ENCODE measurements around the gene TMEM192. TPM values are rescaled to one million over a fixed set of nuclear protein-coding genes. Genes with fewer than 3 reads are reported as not detected.
"Not testable (repeated sequence)": the region's sequence is repeated elsewhere in the genome, so short reads cannot be mapped to it uniquely, and the experiment has no call there.

The TMEM192 gene
- total RNA-seq, 1 experiment from 2014 or later, result 19.4 TPM

DNA sequence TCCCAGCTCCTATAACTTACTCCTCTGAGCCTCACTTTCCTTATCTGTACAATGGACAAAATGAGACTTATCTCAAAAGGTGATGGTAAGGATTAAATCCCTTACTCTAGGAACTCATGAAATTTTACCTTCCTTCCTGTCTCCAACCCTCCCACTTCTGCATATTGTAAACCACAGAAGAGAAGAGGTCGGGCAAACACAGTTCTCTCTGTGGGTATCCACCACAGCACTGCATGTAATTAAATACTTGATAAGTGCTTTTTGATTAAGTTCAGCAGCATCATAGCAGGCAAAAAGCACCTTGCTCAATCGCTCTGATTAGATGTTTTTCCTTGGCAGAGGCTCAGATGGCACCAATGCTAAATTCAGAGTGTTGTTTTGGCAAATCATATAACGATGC lies 17.3 kb upstream of the TMEM192 start:
- no peaks in the 10 kb centered on the region for H3K9me3 ChIP-seq
- Mint-ChIP-seq H3K27ac (ENCODE audit: unreplicated experiment) (no peak overlapping the region), H3K27me3 (ENCODE audit: insufficient read depth, unreplicated experiment) (peaks cover 14% of the 10 kb centered on the region), H3K36me3 (ENCODE audit: insufficient read depth, unreplicated experiment) (no peaks in the 10 kb centered on the region), H3K4me1 (ENCODE audit: low read depth, unreplicated experiment) (peaks cover 14% of the 10 kb centered on the region), H3K4me3 (ENCODE audit: unreplicated experiment) (no peak overlapping the region), H3K9me3 (ENCODE audit: unreplicated experiment) (no peaks in the 10 kb centered on the region)
- no peak overlapping the region for H3K4me3 ChIP-seq (ENCODE audit: low read depth, low read length)
- H3K4me1 ChIP-seq, result no peaks in the 10 kb centered on the region
- ChIA-PET CTCF (interaction anchor here (2.1 kb wide), 1 partner anchor 215 kb away, joined by 11 read pairs; no protein-coding TSS in a partner anchor), POLR2A (no interaction called here)
- no TSS peak for BruUV-seq (replicated peaks)
- TF ChIP-seq, protein P1, sequence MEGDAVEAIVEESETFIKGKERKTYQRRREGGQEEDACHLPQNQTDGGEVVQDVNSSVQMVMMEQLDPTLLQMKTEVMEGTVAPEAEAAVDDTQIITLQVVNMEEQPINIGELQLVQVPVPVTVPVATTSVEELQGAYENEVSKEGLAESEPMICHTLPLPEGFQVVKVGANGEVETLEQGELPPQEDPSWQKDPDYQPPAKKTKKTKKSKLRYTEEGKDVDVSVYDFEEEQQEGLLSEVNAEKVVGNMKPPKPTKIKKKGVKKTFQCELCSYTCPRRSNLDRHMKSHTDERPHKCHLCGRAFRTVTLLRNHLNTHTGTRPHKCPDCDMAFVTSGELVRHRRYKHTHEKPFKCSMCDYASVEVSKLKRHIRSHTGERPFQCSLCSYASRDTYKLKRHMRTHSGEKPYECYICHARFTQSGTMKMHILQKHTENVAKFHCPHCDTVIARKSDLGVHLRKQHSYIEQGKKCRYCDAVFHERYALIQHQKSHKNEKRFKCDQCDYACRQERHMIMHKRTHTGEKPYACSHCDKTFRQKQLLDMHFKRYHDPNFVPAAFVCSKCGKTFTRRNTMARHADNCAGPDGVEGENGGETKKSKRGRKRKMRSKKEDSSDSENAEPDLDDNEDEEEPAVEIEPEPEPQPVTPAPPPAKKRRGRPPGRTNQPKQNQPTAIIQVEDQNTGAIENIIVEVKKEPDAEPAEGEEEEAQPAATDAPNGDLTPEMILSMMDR (IDR thresholded peaks at IDR 0.05; ENCODE audit: insufficient read depth in 1 of 2, low read depth in 1 of 2, low read length in 1 of 2, severe bottlenecking in 1 of 2, unreplicated experiment in 1 of 2), result no peak
- intact Hi-C loops (cut with micrococcal nuclease; ENCODE audit: unreplicated experiment), result no loop called here
- DNase-seq, result no peak
- no peaks in the 10 kb centered on the region for H3K27me3 ChIP-seq (replicated peaks; ENCODE audit: control insufficient read depth, insufficient read depth, low read length)
- H3K36me3 ChIP-seq (ENCODE audit: control insufficient read depth, insufficient read depth, low read length), result no peaks in the 10 kb centered on the region

DNA sequence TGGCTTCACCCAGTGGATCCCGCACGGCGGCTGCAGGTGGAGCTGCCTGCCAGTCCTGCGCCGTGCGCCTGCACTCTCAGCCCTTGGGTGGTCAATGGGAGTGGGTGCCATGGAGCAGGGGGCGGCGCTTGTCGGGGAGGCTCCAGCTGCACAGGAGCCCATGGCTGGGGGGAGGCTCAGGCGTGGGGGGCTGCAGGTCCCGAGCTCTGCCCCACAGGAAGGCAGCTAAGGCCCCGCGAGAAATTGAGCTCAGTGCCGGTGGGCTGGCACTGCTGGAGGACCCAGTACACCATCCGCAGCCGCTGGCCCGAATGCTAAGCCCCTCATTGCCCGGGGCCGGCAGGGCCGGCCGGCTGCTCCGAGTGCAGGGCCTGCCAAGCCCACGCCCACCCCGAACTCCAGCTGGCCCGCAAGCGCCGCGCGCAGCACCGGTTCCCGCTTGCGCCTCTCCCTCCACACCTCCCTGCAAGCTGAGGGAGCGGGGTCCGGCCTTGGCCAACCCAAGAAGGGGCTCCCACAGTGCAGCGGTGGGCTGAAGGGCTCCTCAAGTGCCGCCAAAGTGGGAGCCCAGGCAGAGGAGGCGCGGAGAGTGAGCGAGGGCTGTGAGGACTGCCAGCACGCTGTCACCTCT lies 13.3 kb upstream of the TMEM192 start:
- intact Hi-C loops (cut with micrococcal nuclease; ENCODE audit: unreplicated experiment); CTCF ChIA-PET; BruUV-seq (replicated peaks); H3K36me3 ChIP-seq (ENCODE audit: control insufficient read depth, insufficient read depth, low read length); H3K36me3 Mint-ChIP-seq (ENCODE audit: insufficient read depth, unreplicated experiment); H3K27ac Mint-ChIP-seq (ENCODE audit: unreplicated experiment); H3K4me1 ChIP-seq; H3K4me3 ChIP-seq (ENCODE audit: low read depth, low read length); DNase-seq; H3K27me3 ChIP-seq (replicated peaks; ENCODE audit: control insufficient read depth, insufficient read depth, low read length); H3K9me3 ChIP-seq; POLR2A ChIA-PET; H3K9me3 Mint-ChIP-seq (ENCODE audit: unreplicated experiment); H3K4me1 Mint-ChIP-seq (ENCODE audit: low read depth, unreplicated experiment); H3K4me3 Mint-ChIP-seq (ENCODE audit: unreplicated experiment): not testable (repeated sequence)
- H3K27me3 Mint-ChIP-seq (ENCODE audit: insufficient read depth, unreplicated experiment), result peaks cover 10% of the 10 kb centered on the region

DNA sequence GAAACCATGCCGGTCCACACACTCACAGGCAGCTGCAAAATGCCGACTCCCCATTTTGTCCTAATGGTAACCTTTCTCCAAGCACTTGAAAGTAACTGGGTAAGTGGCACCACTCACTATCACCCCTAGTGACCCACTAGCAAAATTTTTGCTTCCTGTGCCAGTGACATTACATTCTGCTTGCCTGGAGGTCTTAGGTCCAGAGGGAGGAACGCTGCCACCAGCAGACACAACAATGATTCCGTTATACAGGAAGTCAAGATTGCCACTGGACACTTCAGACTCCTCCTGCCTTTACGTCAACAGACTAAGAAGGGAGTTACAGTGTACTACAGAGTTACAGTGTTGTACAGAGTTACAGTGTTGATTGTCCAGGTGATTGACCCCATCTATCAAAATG lies 11.8 kb upstream of the TMEM192 start:
- intact Hi-C loops (cut with micrococcal nuclease; ENCODE audit: unreplicated experiment), result no loop called here
- CTCF ChIA-PET, result no interaction called here
- DNase-seq, result no peak
- no peaks in the 10 kb centered on the region for H3K36me3 Mint-ChIP-seq (ENCODE audit: insufficient read depth, unreplicated experiment)
- Histone ChIP-seq H3K36me3 (ENCODE audit: control insufficient read depth, insufficient read depth, low read length) (no peaks in the 10 kb centered on the region), H3K4me3 (ENCODE audit: low read depth, low read length) (no peak overlapping the region), H3K9me3 (no peaks in the 10 kb centered on the region), H3K4me1 (no peaks in the 10 kb centered on the region), H3K27me3 (replicated peaks; ENCODE audit: control insufficient read depth, insufficient read depth, low read length) (no peaks in the 10 kb centered on the region)
- H3K27ac Mint-ChIP-seq (ENCODE audit: unreplicated experiment), result no peak overlapping the region
- TF ChIP-seq, protein P1 (IDR thresholded peaks at IDR 0.05; ENCODE audit: insufficient read depth in 1 of 2, low read depth in 1 of 2, low read length in 1 of 2, severe bottlenecking in 1 of 2, unreplicated experiment in 1 of 2), result no peak
- POLR2A ChIA-PET, result no interaction called here
- peaks cover 6% of the 10 kb centered on the region for H3K4me1 Mint-ChIP-seq (ENCODE audit: low read depth, unreplicated experiment)
- H3K9me3 Mint-ChIP-seq (ENCODE audit: unreplicated experiment), result peaks cover 9% of the 10 kb centered on the region
- no TSS peak for BruUV-seq (replicated peaks)
- H3K27me3 Mint-ChIP-seq (ENCODE audit: insufficient read depth, unreplicated experiment), result peaks cover 10% of the 10 kb centered on the region
- H3K4me3 Mint-ChIP-seq (ENCODE audit: unreplicated experiment), result no peak overlapping the region
